Measurements from ENCODE around the gene BFSP1. TPM values are rescaled to one million over a fixed set of nuclear protein-coding genes. Genes with fewer than 3 reads are reported as not detected.

BFSP1 gene
- total and polyA plus RNA-seq, 2 donors (not counting 1 experiment from before 2014, with no cell fraction given) = 1.5 to 2.3 TPM

DNA sequence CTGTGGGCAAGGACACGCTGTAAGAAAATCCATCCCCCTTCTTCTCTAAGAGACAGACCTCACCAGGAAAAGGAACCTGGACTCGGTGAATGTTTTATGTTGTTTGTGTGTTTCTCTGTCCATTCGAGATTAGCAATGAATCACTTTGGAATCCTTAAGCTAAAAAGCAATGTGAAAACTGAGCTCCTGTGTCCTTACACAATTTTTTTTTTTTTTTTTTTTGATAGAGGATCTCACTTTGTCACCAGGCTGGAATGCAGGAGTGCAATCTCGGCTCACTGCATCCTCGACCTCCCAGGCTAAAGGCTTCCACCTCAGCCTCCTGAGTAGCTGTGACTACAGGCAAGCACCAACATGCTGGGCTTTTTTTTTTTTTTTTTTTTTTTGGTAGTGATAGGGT is 32.1 kb downstream of the BFSP1 start:
- Histone ChIP-seq H3K9ac (ENCODE audit: insufficient read depth, low read length) (no peak overlapping the region), H3K36me3 (ENCODE audit: control insufficient read depth, insufficient read depth, low read length) (no peaks in the 10 kb centered on the region), H2AFZ (ENCODE audit: low read length) (no peak overlapping the region), H3K9me3 (ENCODE audit: control insufficient read depth, insufficient read depth, low read depth, low read length) (no peaks in the 10 kb centered on the region), H3K4me3 (replicated peaks in 1 of 4; ENCODE audit: control extremely low read depth in 1 of 4, insufficient read depth in 1 of 4, low read depth in 3 of 4, low read length in 4 of 4) (no peak overlapping the region), H3K4me2 (ENCODE audit: extremely low read depth, insufficient read depth, low read length) (no peak overlapping the region), H3K27ac (ENCODE audit: insufficient read depth, low read length) (no peak overlapping the region), H3K4me1 (ENCODE audit: control insufficient read depth, extremely low read depth, insufficient read depth, low read length) (no peaks in the 10 kb centered on the region), H4K20me1 (ENCODE audit: control insufficient read depth, extremely low read depth, insufficient read depth, low read length) (no peaks in the 10 kb centered on the region), H3K79me2 (ENCODE audit: control insufficient read depth, insufficient read depth, low read length) (no peaks in the 10 kb centered on the region), H3K27me3 (ENCODE audit: control insufficient read depth, insufficient read depth, low read length) (peaks cover 2% of the 10 kb centered on the region)
- TF ChIP-seq EZH2 (IDR thresholded peaks at IDR 0.05; ENCODE audit: low read length, missing control alignments) = no peak
- TF ChIP-seq, protein P1, sequence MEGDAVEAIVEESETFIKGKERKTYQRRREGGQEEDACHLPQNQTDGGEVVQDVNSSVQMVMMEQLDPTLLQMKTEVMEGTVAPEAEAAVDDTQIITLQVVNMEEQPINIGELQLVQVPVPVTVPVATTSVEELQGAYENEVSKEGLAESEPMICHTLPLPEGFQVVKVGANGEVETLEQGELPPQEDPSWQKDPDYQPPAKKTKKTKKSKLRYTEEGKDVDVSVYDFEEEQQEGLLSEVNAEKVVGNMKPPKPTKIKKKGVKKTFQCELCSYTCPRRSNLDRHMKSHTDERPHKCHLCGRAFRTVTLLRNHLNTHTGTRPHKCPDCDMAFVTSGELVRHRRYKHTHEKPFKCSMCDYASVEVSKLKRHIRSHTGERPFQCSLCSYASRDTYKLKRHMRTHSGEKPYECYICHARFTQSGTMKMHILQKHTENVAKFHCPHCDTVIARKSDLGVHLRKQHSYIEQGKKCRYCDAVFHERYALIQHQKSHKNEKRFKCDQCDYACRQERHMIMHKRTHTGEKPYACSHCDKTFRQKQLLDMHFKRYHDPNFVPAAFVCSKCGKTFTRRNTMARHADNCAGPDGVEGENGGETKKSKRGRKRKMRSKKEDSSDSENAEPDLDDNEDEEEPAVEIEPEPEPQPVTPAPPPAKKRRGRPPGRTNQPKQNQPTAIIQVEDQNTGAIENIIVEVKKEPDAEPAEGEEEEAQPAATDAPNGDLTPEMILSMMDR (conservative IDR thresholded peaks at IDR 0.05 in 1 of 2, IDR thresholded peaks at IDR 0.05 in 1 of 2; ENCODE audit: low read depth in 1 of 2, low read length in 2 of 2) = no peak
- DNase-seq (ENCODE audit: low read depth in 2 of 2) = peak in 1 of 2 donors; percentile 28

DNA sequence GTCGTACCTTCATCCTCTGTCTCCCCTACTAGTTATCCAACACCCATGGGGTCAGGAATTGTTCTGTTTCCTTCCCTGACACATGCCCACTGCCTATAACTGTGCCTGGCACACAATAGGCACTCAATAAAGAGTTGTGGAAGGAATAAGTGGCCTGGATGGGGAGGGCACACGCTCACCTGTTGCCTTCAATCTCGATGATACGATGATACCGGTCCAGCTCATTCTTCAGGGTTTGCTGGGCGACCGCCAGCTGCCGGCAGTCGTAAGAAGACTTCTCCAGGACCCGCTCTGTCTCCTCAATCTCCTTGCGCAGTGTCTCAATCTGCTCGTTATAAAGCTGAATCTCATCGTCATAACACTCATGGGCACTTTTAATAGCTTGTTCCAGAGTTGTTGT is 32.5 kb downstream of the BFSP1 start:
- H2AFZ ChIP-seq (ENCODE audit: low read length) = no peak overlapping the region
- H3K9me3 ChIP-seq (ENCODE audit: control insufficient read depth, insufficient read depth, low read depth, low read length) = no peaks in the 10 kb centered on the region
- no peak overlapping the region for H3K4me3 ChIP-seq (replicated peaks in 1 of 4; ENCODE audit: control extremely low read depth in 1 of 4, insufficient read depth in 1 of 4, low read depth in 3 of 4, low read length in 4 of 4)
- no peaks in the 10 kb centered on the region for H4K20me1 ChIP-seq (ENCODE audit: control insufficient read depth, extremely low read depth, insufficient read depth, low read length)
- H3K36me3 ChIP-seq (ENCODE audit: control insufficient read depth, insufficient read depth, low read length) = no peaks in the 10 kb centered on the region
- no peak for DNase-seq (ENCODE audit: low read depth in 2 of 2)
- peaks cover 2% of the 10 kb centered on the region for H3K27me3 ChIP-seq (ENCODE audit: control insufficient read depth, insufficient read depth, low read length)
- TF ChIP-seq, protein P1 (conservative IDR thresholded peaks at IDR 0.05 in 1 of 2, IDR thresholded peaks at IDR 0.05 in 1 of 2; ENCODE audit: low read depth in 1 of 2, low read length in 2 of 2) = no peak
- TF ChIP-seq EZH2 (IDR thresholded peaks at IDR 0.05; ENCODE audit: low read length, missing control alignments) = no peak
- H3K4me1 ChIP-seq (ENCODE audit: control insufficient read depth, extremely low read depth, insufficient read depth, low read length) = no peaks in the 10 kb centered on the region
- no peak overlapping the region for H3K27ac ChIP-seq (ENCODE audit: insufficient read depth, low read length)
- H3K4me2 ChIP-seq (ENCODE audit: extremely low read depth, insufficient read depth, low read length) = no peak overlapping the region
- H3K9ac ChIP-seq (ENCODE audit: insufficient read depth, low read length) = no peak overlapping the region
- H3K79me2 ChIP-seq (ENCODE audit: control insufficient read depth, insufficient read depth, low read length) = no peaks in the 10 kb centered on the region

DNA sequence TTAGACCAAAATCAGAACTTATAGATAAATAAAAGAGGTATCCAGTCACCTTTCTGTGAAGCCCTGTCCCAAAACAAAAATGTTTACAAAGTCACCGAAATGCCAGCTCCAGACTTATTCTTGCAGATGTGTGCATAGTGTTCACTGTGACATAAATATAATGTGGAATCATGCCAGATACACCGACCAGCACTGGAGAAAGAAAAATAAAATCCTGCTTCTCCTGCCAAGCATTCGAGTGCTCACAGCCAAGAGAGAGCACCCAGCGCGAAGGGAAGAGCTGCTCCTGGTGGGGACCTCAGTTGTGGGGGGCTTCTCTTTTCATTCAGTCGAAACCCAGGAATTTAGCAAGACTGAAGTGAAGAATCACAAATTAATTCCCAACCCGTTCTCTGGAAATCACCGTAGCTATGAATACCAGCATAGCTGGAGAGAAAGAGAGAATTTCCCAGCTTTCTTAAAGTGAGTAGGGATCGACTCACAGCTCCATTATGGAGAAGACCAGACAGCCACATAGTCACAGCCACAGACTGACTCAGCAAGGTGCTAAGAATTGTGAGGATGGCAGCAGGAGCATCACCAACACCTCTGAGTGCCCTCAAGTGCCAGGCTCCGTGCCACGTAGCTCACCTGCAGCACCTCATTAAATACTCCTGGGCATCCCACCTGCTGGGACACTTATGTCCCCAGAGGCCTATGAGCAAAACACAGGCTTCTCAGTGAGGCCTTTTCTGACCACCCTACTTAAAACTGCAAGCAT is 33.2 kb downstream of the BFSP1 start:
- no peaks in the 10 kb centered on the region for H3K4me1 ChIP-seq (ENCODE audit: control insufficient read depth, extremely low read depth, insufficient read depth, low read length)
- no peak overlapping the region for H3K27ac ChIP-seq (ENCODE audit: insufficient read depth, low read length)
- no peaks in the 10 kb centered on the region for H3K9me3 ChIP-seq (ENCODE audit: control insufficient read depth, insufficient read depth, low read depth, low read length)
- no peaks in the 10 kb centered on the region for H4K20me1 ChIP-seq (ENCODE audit: control insufficient read depth, extremely low read depth, insufficient read depth, low read length)
- H2AFZ ChIP-seq (ENCODE audit: low read length) = no peak overlapping the region
- no peaks in the 10 kb centered on the region for H3K36me3 ChIP-seq (ENCODE audit: control insufficient read depth, insufficient read depth, low read length)
- no peak overlapping the region for H3K4me3 ChIP-seq (replicated peaks in 1 of 4; ENCODE audit: control extremely low read depth in 1 of 4, insufficient read depth in 1 of 4, low read depth in 3 of 4, low read length in 4 of 4)
- no peak overlapping the region for H3K9ac ChIP-seq (ENCODE audit: insufficient read depth, low read length)
- H3K27me3 ChIP-seq (ENCODE audit: control insufficient read depth, insufficient read depth, low read length) = peaks cover 2% of the 10 kb centered on the region
- DNase-seq (ENCODE audit: low read depth in 2 of 2) = peak in 1 of 2 donors; percentile 12
- TF ChIP-seq, protein P1 (conservative IDR thresholded peaks at IDR 0.05 in 1 of 2, IDR thresholded peaks at IDR 0.05 in 1 of 2; ENCODE audit: low read depth in 1 of 2, low read length in 2 of 2) = no peak
- no peak for TF ChIP-seq EZH2 (IDR thresholded peaks at IDR 0.05; ENCODE audit: low read length, missing control alignments)
- no peaks in the 10 kb centered on the region for H3K79me2 ChIP-seq (ENCODE audit: control insufficient read depth, insufficient read depth, low read length)
- H3K4me2 ChIP-seq (ENCODE audit: extremely low read depth, insufficient read depth, low read length) = peak overlapping the region; percentile 18

Measured in fibroblast of lung (primary cell).